Smooth muscle cell (in vitro differentiated cells): ENCODE data around the gene ZBTB3. TPM values are rescaled to one million over a fixed set of nuclear protein-coding genes. Genes with fewer than 3 reads are reported as not detected.
"Not testable (repeated sequence)": the region's sequence is repeated elsewhere in the genome, so short reads cannot be mapped to it uniquely, and the experiment has no call there.

ENCODE experiments used
- DNase-seq: peaks from one replicate; lab custom pipeline; 2025; ENCODE audit not compliant: unreplicated experiment; lab: John Stamatoyannopoulos, UW
- H2AFZ ChIP-seq: fragments of 200-600 bp; sonication (generic); 2 replicates; pipeline ENCODE4 v1.6.0; 2016; ENCODE audit warnings: antibody characterized with exemption, low read depth, mild to moderate bottlenecking
- H3F3A ChIP-seq: fragments of 200-600 bp; sonication (generic); 2 replicates; pipeline ENCODE4 v1.6.0; 2017; ENCODE audit warnings: antibody characterized with exemption, low read depth
- H3K27ac ChIP-seq: fragments of 200-600 bp; sonication (generic); 2 replicates; pipeline ENCODE4 v1.5.1; 2016; ENCODE audit warnings: low read depth, mild to moderate bottlenecking
- H3K27me3 ChIP-seq: fragments of 200-600 bp; sonication (generic); 2 replicates; pipeline ENCODE4 v1.6.1; 2016; ENCODE audit warnings: low read depth, mild to moderate bottlenecking
- H3K36me3 ChIP-seq: fragments of 200-600 bp; sonication (generic); 2 replicates; pipeline ENCODE4 v1.5.1; 2016; ENCODE audit warnings: low read depth
- H3K4me1 ChIP-seq: fragments of 200-600 bp; sonication (generic); 2 replicates; pipeline ENCODE4 v1.5.1; 2016; ENCODE audit warnings: low read depth
- H3K4me2 ChIP-seq: fragments of 200-600 bp; sonication (generic); 2 replicates; pipeline ENCODE4 v1.6.0; 2016; ENCODE audit warnings: mild to moderate bottlenecking
- H3K4me3 ChIP-seq: fragments of 200-600 bp; sonication (generic); 2 replicates; pipeline ENCODE4 v1.5.1; 2016; ENCODE audit warnings: mild to moderate bottlenecking
- H3K79me2 ChIP-seq: fragments of 200-600 bp; sonication (generic); 2 replicates; pipeline ENCODE4 v1.6.0; 2016; ENCODE audit warnings: low read depth, mild to moderate bottlenecking
- H3K9ac ChIP-seq: fragments of 200-600 bp; sonication (generic); 2 replicates; pipeline ENCODE4 v1.6.0; 2016; ENCODE audit warnings: low read depth
- H3K9me3 ChIP-seq: fragments of 200-600 bp; sonication (generic); replicated peaks from 2 replicates; pipeline ENCODE4 v1.5.1; 2016; ENCODE audit warnings: low read depth
- H4K20me1 ChIP-seq: fragments of 200-600 bp; sonication (generic); 2 replicates; pipeline ENCODE4 v1.6.0; 2016; ENCODE audit warnings: low read depth
- CTCF ChIP-seq: fragments of 200-600 bp; sonication (generic); IDR thresholded peaks from 2 replicates; pipeline ENCODE4 v1.5.1; 2017; ENCODE audit warnings: borderline replicate concordance, mild to moderate bottlenecking, antibody characterized with exemption; ENCODE audit not compliant: insufficient read depth, poor library complexity, severe bottlenecking
- WGBS: methylation state at CpG from one replicate; pipeline ENCODE4 v1.1.7; 2016; ENCODE audit warnings: low lambda C conversion rate; 5-methylcytosine and 5-hydroxymethylcytosine counted together
- polyA plus RNA-seq: library from polyadenylated mRNA; unstranded; fragments of >200 nt; fragmentation: Nextera tagmentation; extraction: Ambion mirVana; gene quantifications from 2 replicates; pipeline ENCODE4 v1.2.1, GENCODE V29; 2016
- total RNA-seq: library from RNA; depleted of rRNA; stranded (reverse); fragments of >200 nt; gene quantifications from 2 replicates; pipeline ENCODE4 v1.2.3, GENCODE V29; 2014

Gene ZBTB3
- total and polyA plus RNA-seq, 2 experiments from 2014 or later = 3.3 to 3.6 TPM

- no peaks in the 10 kb centered on the region for H4K20me1 ChIP-seq
- TF ChIP-seq CTCF = no peak
- peaks cover 13% of the 10 kb centered on the region for H3K4me1 ChIP-seq
- 94% methylated on average over 6 of the region's 6 CpGs for WGBS
- no peak for DNase-seq
- H3K9ac ChIP-seq = no peak overlapping the region
- no peak overlapping the region for H3K27ac ChIP-seq
- H3K27me3 ChIP-seq = no peaks in the 10 kb centered on the region
- peaks cover 14% of the 10 kb centered on the region for H3K79me2 ChIP-seq
- no peaks in the 10 kb centered on the region for H3K36me3 ChIP-seq
- peaks cover 3% of the 10 kb centered on the region for H3F3A ChIP-seq
- no peak overlapping the region for H3K4me2 ChIP-seq
- H3K4me3 ChIP-seq = no peak overlapping the region
- H3K9me3 ChIP-seq = no peaks in the 10 kb centered on the region
- H2AFZ ChIP-seq = no peak overlapping the region
These were observed 20.4 kb upstream of the ZBTB3 start for GRCh38 chr11:62774407-62774806.

- Histone ChIP-seq H3F3A (peaks cover 4% of the 10 kb centered on the region), H2AFZ (peak within 1 kb of the TSS; percentile 52), H3K36me3 (no peaks in the 10 kb centered on the region), H4K20me1 (no peaks in the 10 kb centered on the region), H3K27me3 (no peaks in the 10 kb centered on the region), H3K27ac (peak within 1 kb of the TSS; percentile 82), H3K4me3 (peak within 1 kb of the TSS; percentile 57), H3K9me3 (no peaks in the 10 kb centered on the region), H3K79me2 (peaks cover 14% of the 10 kb centered on the region), H3K4me2 (peak within 1 kb of the TSS; percentile 84), H3K9ac (peak within 1 kb of the TSS; percentile 43), H3K4me1 (peaks cover 13% of the 10 kb centered on the region)
- WGBS = 1% methylated on average over 38 of the region's 60 CpGs
- no peak for TF ChIP-seq CTCF
- peak; percentile 98 for DNase-seq
These were observed 17.4 kb upstream of the ZBTB3 start, which contains the start of gene TAF6L for GRCh38 chr11:62771144-62772021. Gene TAF6L (plus strand): TSS chr11:62771396. CDS start chr11:62775784, 4,388 bp downstream.

DNA sequence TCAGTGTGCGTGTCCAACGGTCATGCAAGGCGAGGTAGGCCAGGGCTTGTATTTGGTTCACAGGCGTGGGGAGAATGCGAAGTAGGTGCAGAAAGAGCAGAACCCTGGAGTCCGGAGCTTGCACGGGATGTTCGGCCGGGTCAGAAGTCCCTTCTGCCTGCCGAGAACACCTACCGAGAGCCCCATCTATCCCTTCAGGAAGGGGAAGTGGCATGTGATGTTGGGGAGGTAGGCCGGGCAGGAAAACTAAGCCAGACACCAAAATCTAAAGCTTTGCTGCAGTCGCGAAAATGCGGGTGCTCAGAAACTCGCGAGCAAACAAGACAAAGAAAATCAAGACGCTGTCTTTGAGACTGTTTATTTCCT lies 16.8 kb upstream of the ZBTB3 start:
- 16% methylated on average over 18 of the region's 18 CpGs for WGBS

DNA sequence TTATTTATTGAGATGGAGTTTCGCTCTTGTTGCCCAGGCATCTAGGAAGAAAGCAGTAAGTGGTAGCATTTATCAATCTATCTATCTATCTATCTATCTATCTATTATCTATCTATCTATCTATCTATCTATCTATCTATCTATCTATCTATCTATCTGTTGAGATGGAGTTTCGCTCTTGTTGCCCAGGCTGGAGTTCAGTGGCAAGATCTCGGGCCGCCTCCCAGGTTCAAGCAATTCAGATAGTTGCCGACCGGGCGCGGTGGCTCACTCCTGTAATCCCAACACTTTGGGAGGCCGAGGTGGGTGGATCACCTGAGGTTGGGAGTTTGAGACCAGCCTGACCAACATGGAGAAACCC lies 6.9 kb upstream of the ZBTB3 start:
- H3K4me1 ChIP-seq, H3K36me3 ChIP-seq, H4K20me1 ChIP-seq, H3F3A ChIP-seq, H2AFZ ChIP-seq, H3K9ac ChIP-seq, DNase-seq, H3K9me3 ChIP-seq, H3K27me3 ChIP-seq, H3K27ac ChIP-seq: not testable (repeated sequence)
- Histone ChIP-seq H3K4me3 (peak overlapping the region; percentile 67), H3K4me2 (peak overlapping the region; percentile 97), H3K79me2 (peaks cover 11% of the 10 kb centered on the region)
- WGBS = 35% methylated on average over 9 of the region's 9 CpGs

More for the DNA sequence above, 16.8 kb upstream of the ZBTB3 start:
- H3K9ac ChIP-seq = peak overlapping the region; percentile 43
- H3K79me2 ChIP-seq = peaks cover 14% of the 10 kb centered on the region
- H3K4me2 ChIP-seq = peak overlapping the region; percentile 84
- no peak for TF ChIP-seq CTCF
- H4K20me1 ChIP-seq = no peaks in the 10 kb centered on the region
- H3K4me1 ChIP-seq = peaks cover 13% of the 10 kb centered on the region
- peak overlapping the region; percentile 52 for H2AFZ ChIP-seq
- H3K27me3 ChIP-seq = no peaks in the 10 kb centered on the region
- H3K36me3 ChIP-seq = no peaks in the 10 kb centered on the region
- no peak for DNase-seq
- H3K9me3 ChIP-seq = no peaks in the 10 kb centered on the region
- H3F3A ChIP-seq = peaks cover 4% of the 10 kb centered on the region
- H3K4me3 ChIP-seq = peak overlapping the region; percentile 57
- peak overlapping the region; percentile 82 for H3K27ac ChIP-seq
